SK-N-MC (cell line): Measurements from ENCODE around the gene B3GALT5.

Experiments
- EZH2 ChIP-seq: fragments of 200-600 bp; sonication (generic); IDR thresholded peaks from one replicate; pipeline ENCODE4 v1.6.1; 2017; ENCODE audit warnings: antibody characterized with exemption
- POLR2AphosphoS5 ChIP-seq: IDR thresholded peaks from 2 replicates; pipeline ENCODE4 v1.6.1; 2012; ENCODE audit warnings: mild to moderate bottlenecking, low read depth, low read length, borderline replicate concordance

DNA sequence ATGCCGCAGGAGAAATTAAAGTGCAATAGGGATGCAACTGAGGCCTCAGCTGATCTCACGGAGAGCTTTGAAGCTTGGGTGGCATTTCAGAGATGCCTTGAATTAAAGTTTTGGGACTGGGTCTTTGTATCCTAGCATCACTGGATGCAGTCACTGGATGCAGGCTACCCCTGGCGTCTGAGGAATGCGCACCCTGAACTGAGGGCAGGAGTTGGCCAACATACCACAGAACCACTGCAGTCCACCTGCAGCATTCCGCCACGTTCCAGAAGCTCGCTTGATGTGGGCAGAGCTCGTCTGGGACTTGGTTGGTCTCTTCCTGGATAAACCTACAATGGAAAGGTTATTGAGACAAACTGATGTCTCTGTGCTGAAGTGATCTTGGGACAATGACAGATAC lies 98.1 kb downstream of the B3GALT5 start:
- TF ChIP-seq EZH2 (no peak), POLR2AphosphoS5 (no peak)
